Thyroid gland (tissue), 4 donors: ENCODE results near the gene NR5A2.

Experiments used
- POLR2A ChIP-seq, 2 donors: fragments of 450-650 bp; IDR thresholded peaks; one replicate each; pipeline ENCODE4 v1.6.1; 2017; ENCODE audit warnings: antibody characterized with exemption in 2 of 2, mild to moderate bottlenecking in 2 of 2, moderate library complexity in 1 of 2
- TF ChIP-seq, protein P1 (sequence below), 6 experiments: fragments of 200-600 bp in 3 of 6; fragments of 450-650 bp in 3 of 6; sonication (generic) in 3 of 6; IDR thresholded peaks; one replicate each; pipeline ENCODE4 v1.5.1; 2016 to 2019; ENCODE audit warnings: antibody characterized with exemption in 6 of 6, mild to moderate bottlenecking in 2 of 6, inconsistent platforms in 1 of 6, moderate library complexity in 1 of 6

DNA sequence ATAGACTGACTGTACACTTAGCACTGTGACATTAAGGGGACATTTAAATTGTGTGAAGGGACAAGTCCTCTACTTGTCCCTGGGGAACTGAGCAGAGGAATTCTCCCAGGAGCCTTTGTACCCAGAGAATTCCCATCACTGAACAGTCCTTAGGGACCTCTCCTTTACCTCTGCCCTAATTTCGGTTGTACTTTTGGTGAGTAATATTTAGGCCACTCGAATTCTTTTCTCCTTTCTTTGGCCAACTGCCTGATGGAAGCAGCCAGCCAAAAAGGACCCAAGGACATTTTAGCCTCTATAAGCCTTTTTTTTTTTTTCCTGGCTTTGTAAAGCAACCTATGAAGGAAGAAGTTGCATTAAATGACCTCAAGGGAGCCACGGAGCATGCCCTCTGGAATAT, 71.5 kb downstream of the NR5A2 start:
- TF ChIP-seq, protein P1, sequence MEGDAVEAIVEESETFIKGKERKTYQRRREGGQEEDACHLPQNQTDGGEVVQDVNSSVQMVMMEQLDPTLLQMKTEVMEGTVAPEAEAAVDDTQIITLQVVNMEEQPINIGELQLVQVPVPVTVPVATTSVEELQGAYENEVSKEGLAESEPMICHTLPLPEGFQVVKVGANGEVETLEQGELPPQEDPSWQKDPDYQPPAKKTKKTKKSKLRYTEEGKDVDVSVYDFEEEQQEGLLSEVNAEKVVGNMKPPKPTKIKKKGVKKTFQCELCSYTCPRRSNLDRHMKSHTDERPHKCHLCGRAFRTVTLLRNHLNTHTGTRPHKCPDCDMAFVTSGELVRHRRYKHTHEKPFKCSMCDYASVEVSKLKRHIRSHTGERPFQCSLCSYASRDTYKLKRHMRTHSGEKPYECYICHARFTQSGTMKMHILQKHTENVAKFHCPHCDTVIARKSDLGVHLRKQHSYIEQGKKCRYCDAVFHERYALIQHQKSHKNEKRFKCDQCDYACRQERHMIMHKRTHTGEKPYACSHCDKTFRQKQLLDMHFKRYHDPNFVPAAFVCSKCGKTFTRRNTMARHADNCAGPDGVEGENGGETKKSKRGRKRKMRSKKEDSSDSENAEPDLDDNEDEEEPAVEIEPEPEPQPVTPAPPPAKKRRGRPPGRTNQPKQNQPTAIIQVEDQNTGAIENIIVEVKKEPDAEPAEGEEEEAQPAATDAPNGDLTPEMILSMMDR (IDR thresholded peaks at IDR 0.05), result no peak
- no peak for TF ChIP-seq POLR2A (IDR thresholded peaks at IDR 0.05)
